HG03064 (cell line): Measurements from ENCODE around the gene RAB22A.

Experiments used
- ATAC-seq: cut with Tn5 transposase; IDR thresholded peaks from one replicate; pipeline ENCODE4 v1.9.1; 2021; ENCODE audit warnings: low read depth; ENCODE audit not compliant: unreplicated experiment

The RAB22A gene, protein sequence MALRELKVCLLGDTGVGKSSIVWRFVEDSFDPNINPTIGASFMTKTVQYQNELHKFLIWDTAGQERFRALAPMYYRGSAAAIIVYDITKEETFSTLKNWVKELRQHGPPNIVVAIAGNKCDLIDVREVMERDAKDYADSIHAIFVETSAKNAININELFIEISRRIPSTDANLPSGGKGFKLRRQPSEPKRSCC

DNA sequence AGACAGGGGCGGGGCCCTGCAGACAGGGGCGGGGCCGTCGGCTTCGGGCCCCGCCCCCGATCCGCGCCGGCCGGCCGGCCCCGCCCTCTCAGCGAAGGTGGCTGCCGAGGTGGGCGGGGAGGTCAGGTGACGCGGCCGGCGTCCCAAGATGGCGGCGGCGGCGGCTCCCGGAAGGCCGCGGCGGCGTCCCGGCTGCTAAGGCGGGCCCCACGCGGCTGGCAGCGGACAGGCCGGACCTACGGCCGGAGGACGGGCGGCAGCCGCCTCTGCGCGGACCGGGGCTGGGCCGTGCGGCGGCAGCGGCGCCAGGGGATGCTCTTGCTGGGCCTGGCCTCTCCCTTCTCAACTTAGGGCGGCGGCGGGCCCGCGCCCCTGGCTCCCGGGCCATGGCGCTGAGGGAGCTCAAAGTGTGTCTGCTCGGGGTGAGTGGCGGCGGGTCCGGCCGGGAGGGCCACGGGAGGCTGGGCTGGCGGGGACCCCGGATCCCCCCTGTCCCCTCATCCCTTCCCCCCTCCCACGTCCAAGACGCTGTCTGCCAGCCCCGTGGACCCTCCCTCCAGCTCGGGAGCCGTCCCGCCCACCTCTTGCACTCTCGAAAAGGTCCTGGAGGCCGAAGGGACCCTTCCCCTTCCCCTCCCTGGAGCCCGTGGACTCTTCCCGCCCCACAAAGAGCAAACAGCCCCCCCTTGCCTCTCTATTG is at the start of gene RAB22A:
RAB22A (plus strand) TSS at position 125 of the 700 bp plus-strand sequence; CDS start at position 387, 262 bp downstream.
- ATAC-seq, result peak; percentile 66

DNA sequence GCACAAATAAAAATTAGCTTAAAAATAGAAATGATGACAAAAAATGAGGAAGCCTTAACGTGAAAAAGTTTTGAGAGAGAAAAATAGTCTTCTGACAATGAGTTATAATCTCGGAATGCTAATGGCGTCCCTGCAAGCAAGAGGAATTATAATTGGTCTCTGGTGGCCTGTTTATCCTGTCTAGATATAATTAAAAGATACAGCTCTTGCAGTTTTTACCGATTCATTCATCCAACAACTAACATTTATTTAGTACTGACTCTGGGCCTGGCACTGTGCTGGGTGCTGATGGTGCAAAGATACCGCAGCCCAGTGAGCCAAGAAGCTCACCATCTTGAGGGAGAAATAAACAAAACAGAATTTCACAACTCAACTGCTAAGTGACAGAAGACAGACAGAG is 49.5 kb upstream of the RAB22A start:
- no peak for ATAC-seq

DNA sequence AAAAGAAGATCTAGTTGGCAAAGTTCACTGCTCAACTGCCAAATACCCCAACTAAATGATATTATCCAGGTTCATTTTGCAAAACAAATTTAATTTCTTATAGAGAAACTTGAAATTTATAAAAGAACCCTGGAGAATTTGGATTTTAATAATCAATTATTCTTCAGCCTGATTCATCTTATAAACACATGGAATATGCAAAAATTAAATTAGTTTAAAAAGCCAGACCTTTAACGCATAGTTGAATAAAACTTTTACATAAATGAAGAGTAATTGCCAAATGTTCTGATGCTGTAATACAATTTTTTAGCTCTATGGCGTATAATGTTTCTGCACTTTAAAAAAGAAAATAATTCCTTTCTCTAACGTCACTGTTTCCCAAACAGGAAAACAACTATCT is 47.9 kb upstream of the RAB22A start:
- no peak for ATAC-seq

DNA sequence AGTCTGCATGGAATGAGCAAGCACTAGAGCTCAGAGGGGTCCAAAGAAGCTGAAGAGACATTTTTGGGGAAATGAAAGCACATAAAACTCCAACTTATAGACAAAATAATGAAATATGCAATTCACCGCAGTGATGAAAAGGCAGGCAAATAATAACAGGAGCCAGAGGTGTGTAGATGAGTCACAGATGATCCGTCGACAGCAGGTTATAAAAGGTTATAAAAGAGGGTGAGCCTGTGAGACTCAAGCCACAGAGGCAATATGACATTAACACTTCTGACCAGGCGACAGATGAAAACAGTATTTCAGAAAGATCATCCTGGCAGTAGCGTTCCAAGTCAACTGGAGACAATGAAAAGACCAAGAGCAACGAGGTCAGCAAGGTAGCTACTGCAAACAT is 45.2 kb upstream of the RAB22A start:
- ATAC-seq, result no peak

DNA sequence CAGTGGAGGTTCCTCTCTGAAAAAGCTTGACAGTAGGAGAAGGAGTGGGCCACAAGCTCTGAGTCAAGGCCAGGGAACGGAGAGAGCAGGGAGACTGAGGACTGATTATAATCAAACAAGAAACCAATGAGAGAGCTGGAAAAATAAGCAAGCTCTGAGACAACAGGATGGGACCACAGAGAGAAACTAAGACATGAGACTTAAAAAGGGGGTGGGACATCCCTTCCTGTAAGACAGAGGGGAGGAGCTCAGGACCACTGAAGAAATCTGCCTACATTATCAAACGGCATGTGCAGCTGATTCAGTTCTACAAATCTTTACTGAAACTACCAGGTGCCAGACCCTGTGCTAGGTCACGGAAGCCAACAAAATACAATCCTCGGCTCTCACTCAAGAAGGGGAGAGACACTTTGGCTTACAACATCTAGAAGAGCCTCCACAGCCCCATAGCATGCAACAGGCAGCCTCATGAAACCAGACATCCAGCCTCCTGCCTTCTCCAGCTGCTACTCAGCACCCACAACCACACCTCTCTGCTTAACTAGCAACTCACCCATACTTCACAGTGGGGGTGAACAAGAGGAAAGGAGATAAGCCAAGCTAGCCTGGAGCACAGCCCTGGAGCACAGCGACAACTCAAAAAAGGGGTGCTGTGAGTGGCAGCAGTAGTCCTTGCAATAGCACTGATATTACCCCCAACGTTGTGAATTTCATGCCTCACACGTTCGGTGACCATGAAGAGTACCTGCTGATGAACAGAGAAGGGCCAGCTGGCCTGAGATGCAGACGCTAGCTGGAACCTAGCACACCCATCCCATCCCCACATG is 41.9 kb upstream of the RAB22A start:
- no peak for ATAC-seq

DNA sequence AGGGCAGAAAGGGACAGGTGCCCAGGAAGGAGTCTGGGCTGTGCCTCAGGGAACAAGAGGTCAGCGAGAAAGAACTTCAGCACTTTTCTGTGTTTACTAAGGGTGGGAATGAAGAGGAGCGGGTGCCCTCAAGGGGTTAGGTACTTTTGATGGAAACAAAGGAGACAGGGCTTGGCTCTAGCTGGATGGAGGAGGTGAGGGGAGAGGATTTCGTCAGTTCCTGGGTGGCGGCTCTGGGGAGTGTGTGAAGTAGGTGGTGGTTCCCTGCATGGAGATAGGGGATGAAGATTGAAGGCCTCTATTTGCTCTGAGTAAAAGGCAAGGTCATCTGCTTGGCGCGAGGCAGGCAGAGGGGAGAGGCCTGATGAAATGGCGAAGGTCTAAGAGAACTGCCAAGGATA is 41.1 kb upstream of the RAB22A start:
- ATAC-seq, result no peak

DNA sequence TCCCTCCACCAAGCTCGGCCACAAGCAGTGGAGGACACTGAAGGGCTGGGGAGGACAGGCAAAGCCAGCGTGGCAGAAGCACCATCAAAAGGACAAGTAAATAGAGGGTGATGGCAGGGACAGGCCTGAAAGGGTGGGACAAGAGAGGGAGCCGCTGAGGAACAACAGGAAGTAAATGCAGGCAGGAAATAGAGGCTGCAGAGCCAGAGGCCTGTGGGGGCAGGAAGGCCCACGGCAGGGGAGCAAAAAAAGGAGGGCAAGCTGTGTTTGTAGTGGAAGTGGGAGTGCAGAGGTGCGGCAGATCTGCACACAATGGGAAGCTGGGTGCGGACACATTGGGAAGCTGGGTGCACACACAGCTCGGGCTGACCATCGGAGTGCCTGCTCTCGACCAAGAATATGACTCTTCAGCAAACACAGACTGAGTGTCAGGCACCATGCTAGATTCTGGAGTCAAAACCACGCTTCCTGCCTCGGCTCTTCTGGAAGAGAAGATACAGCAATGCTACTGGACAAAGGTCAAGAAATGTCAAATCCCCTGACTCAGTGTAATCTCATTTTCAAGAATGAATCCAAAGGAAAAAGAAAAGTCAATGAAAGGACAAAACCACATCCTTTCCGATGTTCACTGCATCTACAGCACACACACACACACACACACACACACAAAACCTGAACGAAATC is 40.4 kb upstream of the RAB22A start:
- ATAC-seq, result no peak

DNA sequence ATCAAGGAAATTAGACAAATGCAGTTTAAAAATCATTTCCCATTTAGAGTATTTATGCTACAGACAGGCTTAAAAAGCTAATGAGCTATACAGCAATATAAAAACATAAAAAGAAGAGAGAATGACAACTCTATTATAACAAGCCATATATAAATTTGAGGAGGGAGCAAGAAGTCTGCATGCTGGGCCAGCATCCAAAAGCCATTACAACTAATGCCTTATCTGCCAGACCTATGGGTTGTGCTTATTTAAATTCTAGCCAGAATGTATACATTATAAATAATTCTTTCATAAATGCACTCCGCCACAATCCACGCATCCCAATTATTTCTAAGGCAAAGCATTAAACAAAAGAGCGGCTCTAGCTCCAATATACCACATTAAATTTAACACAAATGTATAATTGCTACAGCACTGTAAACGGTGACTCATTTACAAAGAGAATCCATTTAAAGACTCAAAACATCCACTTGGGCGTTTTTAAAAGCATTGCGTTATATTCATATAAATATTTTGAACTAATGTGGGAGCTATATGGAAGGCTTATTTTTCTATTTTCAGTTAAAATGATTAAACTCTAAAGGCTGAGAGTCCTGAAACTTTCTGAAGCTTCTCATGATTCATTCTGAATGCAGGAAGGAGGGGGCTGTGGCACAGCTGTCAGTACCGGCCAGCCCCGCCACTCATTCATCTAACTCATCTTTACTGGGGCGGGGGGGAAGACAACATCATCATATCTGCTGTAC is 37.7 kb upstream of the RAB22A start:
- ATAC-seq, result no peak

DNA sequence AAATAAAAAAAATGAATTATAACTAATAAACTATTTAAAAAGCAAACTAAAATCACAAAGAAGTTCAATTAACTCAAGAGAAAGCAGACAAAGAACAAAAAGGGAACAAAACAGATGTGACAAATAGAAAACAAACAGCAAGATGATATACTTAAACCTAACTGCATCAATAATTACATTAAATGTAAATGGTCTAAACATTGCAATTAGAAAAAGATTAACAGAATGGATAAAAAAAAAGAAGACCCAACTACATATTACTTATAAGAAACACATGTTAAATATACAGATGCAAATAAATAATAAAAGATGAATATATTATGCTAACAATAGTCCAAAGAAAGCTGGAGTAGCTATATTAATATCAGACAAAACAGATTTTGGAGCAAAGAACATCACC is 35.1 kb upstream of the RAB22A start:
- ATAC-seq, result no peak

DNA sequence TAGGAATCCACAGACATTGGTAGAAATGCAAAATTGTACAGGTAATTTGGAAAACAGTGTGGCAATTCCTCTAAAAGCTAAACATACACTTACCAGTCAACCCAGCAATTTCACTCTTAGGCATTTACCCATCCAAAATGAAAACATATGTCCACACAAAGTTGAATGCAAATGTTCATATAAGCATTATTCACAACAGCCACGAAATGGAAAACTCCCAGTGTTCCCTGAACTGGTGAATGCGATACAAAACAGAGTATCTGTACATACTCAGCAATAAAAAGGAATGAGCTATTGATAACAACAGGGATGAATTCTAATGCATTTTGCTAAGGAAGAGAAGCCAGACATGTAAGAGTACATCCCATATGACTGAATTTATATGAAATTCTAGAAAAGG is 32.4 kb upstream of the RAB22A start:
- ATAC-seq, result no peak

DNA sequence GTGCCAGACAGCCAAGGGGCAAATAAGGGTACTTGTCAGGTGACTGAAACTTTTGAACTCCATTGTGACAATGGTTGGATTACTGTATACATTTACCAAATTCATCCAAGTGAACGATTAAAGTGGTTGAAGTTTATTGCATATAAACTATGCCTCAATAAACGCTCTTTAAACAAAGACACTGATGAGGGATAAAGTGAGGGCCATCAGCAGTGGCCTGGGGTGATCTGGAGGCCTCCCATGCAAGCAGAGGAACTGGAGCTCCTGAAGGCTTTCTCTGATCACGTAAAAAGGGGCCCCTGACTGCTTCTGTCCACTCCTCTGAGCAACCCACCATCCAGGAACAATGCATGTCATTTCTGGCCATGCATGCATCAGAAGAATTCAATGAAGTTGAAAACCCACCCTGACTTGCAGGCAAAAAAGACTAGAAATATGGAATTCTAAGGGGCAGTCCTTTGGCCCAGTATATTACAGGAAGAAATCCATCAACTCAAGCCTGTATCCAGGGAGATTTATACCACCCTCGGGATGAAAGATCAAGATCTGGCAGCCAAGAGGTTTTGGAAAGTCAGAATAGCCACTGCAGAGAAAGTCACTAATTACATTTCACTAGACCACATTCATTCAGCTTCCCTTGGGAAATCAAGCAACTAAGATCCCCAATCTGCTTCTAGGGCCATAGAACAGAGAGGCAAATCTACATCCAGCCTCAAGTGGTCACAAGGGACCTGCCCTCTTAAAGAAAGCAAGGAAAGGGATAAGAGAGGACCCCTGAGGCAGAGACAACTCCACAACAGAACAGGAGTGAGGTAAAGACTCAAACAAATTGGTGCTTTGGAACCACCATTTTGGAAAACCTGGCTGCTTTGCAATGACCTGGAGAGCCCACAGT is 31.7 kb upstream of the RAB22A start:
- ATAC-seq, result no peak

DNA sequence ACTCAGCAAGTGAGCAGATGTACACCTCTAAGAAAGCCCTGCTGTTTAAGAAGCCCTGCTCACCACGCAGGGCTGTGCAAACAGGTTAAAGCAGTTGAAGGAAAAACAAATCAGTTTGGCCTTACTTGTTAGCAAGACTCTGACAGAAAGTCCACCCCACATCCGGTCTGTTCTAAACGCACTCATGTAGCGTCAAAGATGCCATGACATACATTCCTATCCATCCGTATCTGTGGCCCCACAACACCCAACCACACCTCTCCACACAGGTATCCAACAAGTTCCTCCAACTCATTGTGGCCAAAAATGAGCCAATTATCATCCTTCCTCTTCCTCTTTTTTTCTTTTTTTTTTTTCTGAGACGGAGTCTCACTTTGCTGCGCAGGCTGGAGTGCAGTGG is 22.8 kb upstream of the RAB22A start:
- no peak for ATAC-seq

DNA sequence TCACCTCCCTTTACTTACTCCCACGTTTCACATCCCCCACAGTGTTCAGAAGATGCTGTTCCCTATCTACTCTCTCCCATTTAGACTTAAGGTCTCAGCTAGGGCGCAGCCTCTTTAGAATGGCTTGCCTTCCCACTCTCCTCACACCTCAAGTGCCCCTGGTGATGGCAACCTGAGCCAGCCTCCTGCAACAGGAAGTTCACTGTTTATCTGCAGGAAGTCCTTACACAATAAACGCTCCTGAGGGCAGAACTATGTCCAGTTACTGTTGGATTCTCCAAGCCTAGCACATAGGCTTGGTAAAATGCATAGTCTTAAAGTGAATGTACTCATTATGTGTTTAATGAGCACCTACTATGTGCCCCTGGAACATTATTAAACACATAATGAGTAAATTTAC is 21.9 kb upstream of the RAB22A start:
- ATAC-seq, result no peak

DNA sequence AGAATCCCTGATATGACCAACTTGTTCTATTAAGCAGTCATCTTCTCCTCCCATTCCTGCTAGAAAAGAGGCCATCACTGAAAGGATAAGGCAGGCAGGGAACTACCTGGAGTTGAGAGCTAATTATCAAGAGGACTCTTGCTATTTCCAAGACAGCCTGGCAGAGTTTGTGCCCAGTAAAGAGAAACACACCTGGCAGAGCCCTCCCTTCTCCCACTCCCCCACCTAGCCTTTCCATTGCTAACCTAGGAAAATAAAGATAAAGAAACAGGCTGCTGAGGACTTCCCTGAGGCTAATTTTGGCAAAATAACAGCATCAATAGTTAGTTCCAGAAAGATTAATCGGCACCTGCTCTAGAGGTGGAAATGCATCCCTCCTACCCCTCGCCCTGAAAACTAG is 20.4 kb upstream of the RAB22A start:
- ATAC-seq, result no peak

DNA sequence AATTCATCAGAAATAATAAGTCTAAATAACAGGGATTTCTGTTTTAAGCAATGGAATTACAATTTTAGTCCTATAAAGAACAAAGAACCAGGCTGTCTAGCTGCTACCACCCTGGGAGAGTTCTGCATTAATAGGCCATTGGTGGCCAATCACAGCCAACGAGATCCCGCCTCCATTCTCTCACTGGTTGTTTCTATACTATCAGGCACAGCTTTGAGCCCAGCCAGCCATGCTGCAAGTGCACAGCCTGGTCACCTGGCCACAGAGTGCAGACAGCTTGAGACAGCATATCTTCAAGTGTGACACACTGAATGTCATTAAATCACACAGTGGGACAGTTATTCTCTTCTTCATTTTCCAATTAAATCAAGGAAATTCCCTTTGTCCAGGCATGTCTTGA is 16.1 kb upstream of the RAB22A start:
- no peak for ATAC-seq

DNA sequence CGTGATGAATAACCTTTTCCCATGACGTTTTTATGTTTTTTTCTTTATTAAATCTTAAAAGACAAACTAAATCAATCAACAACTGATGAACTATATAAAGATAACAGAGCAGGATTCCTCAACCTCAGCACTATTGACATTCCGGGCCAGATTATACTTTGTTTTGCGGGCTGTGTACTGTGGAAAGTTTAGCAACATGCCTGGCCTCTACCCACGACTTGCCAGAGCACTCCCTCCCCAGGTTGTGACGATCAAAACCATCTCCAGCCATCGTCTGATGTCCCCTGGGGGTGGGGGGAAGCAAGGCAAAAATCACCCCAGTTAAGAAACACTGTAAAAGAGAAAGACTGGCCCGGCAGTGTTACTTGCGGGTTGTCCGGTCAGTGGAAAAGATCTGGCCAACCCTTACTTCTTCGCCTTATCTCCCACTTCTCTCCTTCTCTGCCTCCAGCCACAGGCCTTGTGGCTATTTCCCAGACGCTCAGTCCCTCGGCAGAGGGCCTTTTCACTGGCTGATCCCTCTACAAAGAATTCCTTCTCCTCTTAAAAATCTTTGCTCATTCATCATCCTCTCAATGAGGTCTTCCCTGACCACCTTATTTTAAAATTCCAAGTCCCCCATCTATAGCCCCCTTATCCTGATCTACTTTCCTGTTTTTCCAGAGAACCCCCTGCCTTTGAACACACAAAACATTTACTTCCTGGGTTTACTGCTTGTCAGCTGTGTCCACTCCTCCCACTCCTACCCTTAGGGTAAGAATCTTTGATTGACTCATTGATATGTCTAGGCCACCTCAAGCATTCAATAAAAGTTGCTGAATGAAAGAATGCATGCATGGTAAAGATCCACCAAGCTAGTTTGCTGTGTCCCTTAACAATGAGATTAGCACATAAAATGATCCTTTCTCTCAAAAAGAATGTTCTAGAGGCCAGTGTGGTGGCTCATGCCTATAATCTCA is 14.7 kb upstream of the RAB22A start:
- no peak for ATAC-seq

DNA sequence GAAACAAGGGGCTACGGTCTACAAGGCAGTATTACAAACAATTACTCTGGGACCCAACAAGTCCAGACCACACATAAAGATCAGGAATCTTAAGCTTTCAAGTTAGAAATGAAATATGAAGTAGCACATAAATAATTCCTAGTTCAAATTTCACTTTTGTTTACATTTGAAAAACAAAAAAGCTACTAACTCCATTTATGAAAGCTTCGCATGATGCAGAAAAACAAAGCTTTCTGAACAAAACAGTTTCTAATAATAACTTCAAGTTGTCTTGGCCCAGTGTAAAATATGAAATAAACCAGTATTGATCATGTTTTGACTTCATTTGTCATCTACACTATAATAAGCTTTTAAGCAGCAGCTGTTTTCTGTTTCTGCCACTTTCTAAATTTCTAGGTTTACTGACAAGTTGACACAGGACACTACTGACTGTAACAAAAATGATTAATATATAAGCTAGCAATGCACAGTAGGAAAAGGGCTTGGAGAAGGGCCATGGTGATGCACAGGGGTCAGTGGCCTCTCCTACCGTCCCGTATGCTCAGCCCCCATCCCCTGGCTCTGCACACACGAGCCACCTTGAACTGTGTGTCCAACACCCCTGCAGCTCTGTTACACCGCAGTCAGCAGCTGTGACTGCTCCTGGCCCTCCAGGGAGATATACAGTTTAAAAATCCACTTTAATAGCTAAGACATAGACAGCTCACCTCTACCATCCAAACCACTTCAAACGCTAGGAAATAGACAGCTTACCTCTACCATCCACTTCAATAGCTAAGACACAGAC is 13.3 kb upstream of the RAB22A start:
- no peak for ATAC-seq

DNA sequence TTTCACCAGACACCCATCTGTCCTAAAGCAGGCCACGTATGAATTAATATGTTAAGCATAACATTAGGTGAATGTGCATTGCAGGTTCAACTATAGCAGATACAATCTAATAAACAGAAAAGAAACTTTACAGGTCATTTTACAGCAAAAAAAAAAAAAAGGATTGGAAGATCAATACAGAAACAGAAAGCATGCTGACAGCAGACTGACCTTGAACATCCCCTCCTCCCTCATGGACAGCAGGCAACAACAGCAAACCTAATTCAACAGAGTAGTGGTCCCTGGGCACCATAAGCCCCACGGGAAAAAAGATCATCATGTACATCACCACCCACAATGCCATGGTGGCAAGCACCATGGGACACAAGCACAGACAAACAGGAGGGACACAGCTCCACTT is 12.1 kb upstream of the RAB22A start:
- no peak for ATAC-seq
